Measurements from ENCODE around the gene SLC45A1. TPM values are rescaled to one million over a fixed set of nuclear protein-coding genes. Genes with fewer than 3 reads are reported as not detected.

The SLC45A1 gene
- total RNA-seq, 2 experiments from 2014 or later = 0.88 to 0.98 TPM

DNA sequence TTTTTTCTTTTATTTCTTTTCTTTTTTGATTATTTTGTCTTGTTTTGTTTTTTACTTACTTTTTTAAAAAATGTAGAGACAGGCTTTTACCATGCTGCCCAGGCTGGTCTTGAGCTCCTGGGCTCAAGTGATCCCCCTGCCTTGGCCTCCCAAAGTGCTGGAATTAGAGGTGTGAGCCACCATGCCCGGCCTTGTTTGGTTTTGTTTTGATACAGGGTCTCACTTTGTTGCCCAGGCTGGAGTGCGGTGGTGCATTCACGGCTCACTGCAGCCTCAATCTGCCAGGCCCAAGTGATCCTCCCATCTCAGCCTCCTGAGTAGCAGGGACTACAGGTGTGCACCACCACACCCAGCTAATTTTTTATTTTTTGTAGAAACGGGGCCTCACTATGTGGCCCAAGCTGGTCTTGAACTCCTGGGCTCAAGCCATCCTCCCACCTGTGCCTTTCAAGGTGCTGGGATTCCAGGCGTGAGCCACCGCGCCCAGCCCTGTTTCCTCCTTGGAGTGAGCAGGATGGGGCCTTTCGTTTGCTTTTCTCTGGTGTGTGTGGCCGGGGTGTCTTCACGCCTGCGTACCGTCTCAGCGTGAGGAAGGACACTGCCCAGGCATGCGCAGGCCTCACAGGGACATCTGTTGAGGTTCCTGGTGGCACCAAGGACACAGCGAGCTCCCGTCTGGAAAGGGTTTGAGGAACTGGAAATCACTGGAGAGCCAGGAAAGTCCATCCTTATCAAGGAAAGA is 15.5 kb downstream of the SLC45A1 start:
- ATAC-seq (ENCODE audit: poor library complexity) (no peak), DNase-seq (no peak)
- intact Hi-C loops (cut with DNase I, micrococcal nuclease) = no loop called here
- Histone ChIP-seq H3K27ac (ENCODE audit: low read depth in 1 of 2, low read length in 2 of 2) (no peak overlapping the region), H3K4me3 (ENCODE audit: low read length) (no peak overlapping the region), H3K9me3 (ENCODE audit: control insufficient read depth in 1 of 2, insufficient read depth in 1 of 2, low read length in 2 of 2) (peaks cover 0 to 8% of the 10 kb centered on the region in 2 experiments), H3K36me3 (ENCODE audit: insufficient read depth, low read length) (no peaks in the 10 kb centered on the region), H3K27me3 (ENCODE audit: control insufficient read depth in 1 of 2, insufficient read depth in 2 of 2, low read length in 2 of 2) (no peaks in the 10 kb centered on the region), H3K4me1 (ENCODE audit: insufficient read depth, low read length) (no peaks in the 10 kb centered on the region)
- Mint-ChIP-seq H3K36me3 (ENCODE audit: low read depth) (peaks cover 10% of the 10 kb centered on the region), H3K4me1 (ENCODE audit: low read depth) (no peaks in the 10 kb centered on the region), H3K4me3 (no peak overlapping the region), H3K27ac (no peak overlapping the region), H3K27me3 (no peaks in the 10 kb centered on the region), H3K9me3 (no peaks in the 10 kb centered on the region)
- POLR2A ChIA-PET = no interaction called here
- TF ChIP-seq, protein P1, sequence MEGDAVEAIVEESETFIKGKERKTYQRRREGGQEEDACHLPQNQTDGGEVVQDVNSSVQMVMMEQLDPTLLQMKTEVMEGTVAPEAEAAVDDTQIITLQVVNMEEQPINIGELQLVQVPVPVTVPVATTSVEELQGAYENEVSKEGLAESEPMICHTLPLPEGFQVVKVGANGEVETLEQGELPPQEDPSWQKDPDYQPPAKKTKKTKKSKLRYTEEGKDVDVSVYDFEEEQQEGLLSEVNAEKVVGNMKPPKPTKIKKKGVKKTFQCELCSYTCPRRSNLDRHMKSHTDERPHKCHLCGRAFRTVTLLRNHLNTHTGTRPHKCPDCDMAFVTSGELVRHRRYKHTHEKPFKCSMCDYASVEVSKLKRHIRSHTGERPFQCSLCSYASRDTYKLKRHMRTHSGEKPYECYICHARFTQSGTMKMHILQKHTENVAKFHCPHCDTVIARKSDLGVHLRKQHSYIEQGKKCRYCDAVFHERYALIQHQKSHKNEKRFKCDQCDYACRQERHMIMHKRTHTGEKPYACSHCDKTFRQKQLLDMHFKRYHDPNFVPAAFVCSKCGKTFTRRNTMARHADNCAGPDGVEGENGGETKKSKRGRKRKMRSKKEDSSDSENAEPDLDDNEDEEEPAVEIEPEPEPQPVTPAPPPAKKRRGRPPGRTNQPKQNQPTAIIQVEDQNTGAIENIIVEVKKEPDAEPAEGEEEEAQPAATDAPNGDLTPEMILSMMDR (IDR thresholded peaks at IDR 0.05) = no peak
- CTCF ChIA-PET = no interaction called here

DNA sequence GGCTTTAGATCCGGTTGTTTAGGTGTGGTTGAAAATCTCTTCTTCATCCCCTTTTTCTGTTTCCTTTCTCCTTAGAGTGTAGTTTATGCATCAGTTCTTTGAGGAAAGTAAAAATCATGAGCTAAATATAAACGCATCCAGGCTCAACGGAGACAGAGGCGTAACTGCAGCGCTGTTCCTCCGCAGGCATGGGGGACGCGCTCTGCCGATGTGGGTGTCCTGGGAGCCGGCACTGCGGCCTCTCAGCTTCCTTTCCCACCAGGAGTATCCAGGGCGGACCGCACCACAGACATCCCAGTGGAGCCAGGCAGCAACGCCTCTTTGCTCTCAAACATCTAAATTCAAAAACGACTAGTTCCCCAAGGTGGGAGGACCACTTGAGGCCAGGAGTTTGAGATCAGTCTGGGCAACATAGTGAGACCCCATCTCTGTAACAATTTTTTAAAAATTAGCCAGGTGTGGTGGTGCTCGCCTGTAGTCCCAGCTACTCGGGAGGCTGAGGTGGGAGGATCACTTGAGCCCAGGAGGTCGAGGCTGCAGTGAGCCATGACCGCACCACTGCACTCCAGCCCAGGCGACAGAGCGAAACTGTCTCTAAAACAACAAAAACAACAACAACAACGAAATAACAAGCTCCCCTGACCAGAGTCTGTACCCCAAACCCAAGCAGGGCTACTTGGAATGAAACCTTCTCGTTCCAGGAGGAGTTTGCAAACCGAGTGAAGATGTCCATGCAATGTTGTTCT is 16.4 kb downstream of the SLC45A1 start:
- TF ChIP-seq, protein P1 (IDR thresholded peaks at IDR 0.05) = no peak
- H3K36me3 ChIP-seq (ENCODE audit: insufficient read depth, low read length) = no peaks in the 10 kb centered on the region

DNA sequence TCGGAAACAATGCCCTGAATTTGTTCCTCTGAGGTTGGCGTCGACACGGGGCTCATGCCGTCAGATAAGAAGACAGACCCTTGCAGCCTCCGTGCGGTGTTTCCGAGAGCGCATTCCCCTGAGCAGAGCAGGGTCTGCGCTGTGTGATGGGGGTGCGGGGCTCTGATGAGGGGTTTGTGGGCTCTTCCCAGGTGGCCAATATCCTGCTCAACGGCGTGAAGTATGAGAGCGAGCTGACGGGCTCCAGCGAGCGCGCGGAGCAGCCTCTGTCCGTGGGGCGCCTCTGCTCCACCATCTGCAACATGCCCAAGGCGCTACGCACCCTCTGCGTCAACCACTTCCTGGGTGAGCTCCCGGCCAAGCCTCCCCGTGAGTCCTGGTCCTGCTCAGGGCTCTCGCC is 17.3 kb downstream of the SLC45A1 start:
- Mint-ChIP-seq H3K4me3 (no peak overlapping the region), H3K36me3 (ENCODE audit: low read depth) (peaks cover 10% of the 10 kb centered on the region), H3K27me3 (no peaks in the 10 kb centered on the region), H3K27ac (no peak overlapping the region), H3K4me1 (ENCODE audit: low read depth) (no peaks in the 10 kb centered on the region), H3K9me3 (no peaks in the 10 kb centered on the region)
- CTCF ChIA-PET = no interaction called here
- H3K4me1 ChIP-seq (ENCODE audit: insufficient read depth, low read length) = no peaks in the 10 kb centered on the region
- H3K27ac ChIP-seq (ENCODE audit: low read depth in 1 of 2, low read length in 2 of 2) = no peak overlapping the region
- no peak for DNase-seq
- H3K9me3 ChIP-seq (ENCODE audit: control insufficient read depth in 1 of 2, insufficient read depth in 1 of 2, low read length in 2 of 2) = peaks cover 0 to 8% of the 10 kb centered on the region in 2 experiments
- TF ChIP-seq, protein P1 (IDR thresholded peaks at IDR 0.05) = no peak
- no peak overlapping the region for H3K4me3 ChIP-seq (ENCODE audit: low read length)
- H3K27me3 ChIP-seq (ENCODE audit: control insufficient read depth in 1 of 2, insufficient read depth in 2 of 2, low read length in 2 of 2) = no peaks in the 10 kb centered on the region
- POLR2A ChIA-PET = no interaction called here
- H3K36me3 ChIP-seq (ENCODE audit: insufficient read depth, low read length) = no peaks in the 10 kb centered on the region
- no peak for ATAC-seq (ENCODE audit: poor library complexity)
- intact Hi-C loops (cut with DNase I, micrococcal nuclease) = no loop called here

More for the DNA sequence above, 16.4 kb downstream of the SLC45A1 start:
- Mint-ChIP-seq H3K9me3 (no peaks in the 10 kb centered on the region), H3K4me3 (no peak overlapping the region), H3K27ac (no peak overlapping the region), H3K36me3 (ENCODE audit: low read depth) (peaks cover 10% of the 10 kb centered on the region), H3K27me3 (no peaks in the 10 kb centered on the region), H3K4me1 (ENCODE audit: low read depth) (no peaks in the 10 kb centered on the region)
- Histone ChIP-seq H3K27ac (ENCODE audit: low read depth in 1 of 2, low read length in 2 of 2) (no peak overlapping the region), H3K27me3 (ENCODE audit: control insufficient read depth in 1 of 2, insufficient read depth in 2 of 2, low read length in 2 of 2) (no peaks in the 10 kb centered on the region), H3K4me1 (ENCODE audit: insufficient read depth, low read length) (no peaks in the 10 kb centered on the region), H3K9me3 (ENCODE audit: control insufficient read depth in 1 of 2, insufficient read depth in 1 of 2, low read length in 2 of 2) (peaks cover 0 to 8% of the 10 kb centered on the region in 2 experiments), H3K4me3 (ENCODE audit: low read length) (no peak overlapping the region)
- ATAC-seq (ENCODE audit: poor library complexity) (no peak), DNase-seq (no peak)
- CTCF ChIA-PET = no interaction called here
- POLR2A ChIA-PET = no interaction called here
- intact Hi-C loops (cut with DNase I, micrococcal nuclease) = no loop called here
